Ectodermal cell (in vitro differentiated cells): ENCODE measurements around the gene RABEPK.
"Not testable (repeated sequence)": the region's sequence is repeated elsewhere in the genome, so short reads cannot be mapped to it uniquely, and the experiment has no call there.

ENCODE experiments used
- H3K27ac ChIP-seq: 2 replicates; pipeline ENCODE4 v1.7.0; 2013; ENCODE audit warnings: mild to moderate bottlenecking, low read depth, low read length; ENCODE audit not compliant: insufficient read depth, poor library complexity, severe bottlenecking
- H3K27me3 ChIP-seq: 2 replicates; pipeline ENCODE4 v1.7.0; 2013; ENCODE audit warnings: mild to moderate bottlenecking, low read length; ENCODE audit not compliant: insufficient read depth, control insufficient read depth, poor library complexity, severe bottlenecking
- H3K36me3 ChIP-seq: one replicate; pipeline ENCODE4 v1.7.0; 2013; ENCODE audit warnings: low read length; ENCODE audit not compliant: control insufficient read depth, insufficient read depth
- H3K4me1 ChIP-seq: one replicate; pipeline ENCODE4 v1.7.0; 2013; ENCODE audit warnings: low read length; ENCODE audit not compliant: control insufficient read depth, insufficient read depth
- H3K4me3 ChIP-seq: 2 replicates; pipeline ENCODE4 v1.7.0; 2013; ENCODE audit warnings: low read depth, low read length, control low read depth; ENCODE audit not compliant: insufficient read depth
- H3K9me3 ChIP-seq: 2 replicates; pipeline ENCODE4 v1.7.0; 2013; ENCODE audit warnings: mild to moderate bottlenecking, low read length, moderate library complexity; ENCODE audit not compliant: control insufficient read depth
- WGBS, 2 experiments: methylation state at CpG; one replicate each; pipeline ENCODE4 v1.1.7; 2013; ENCODE audit warnings: missing lambda C conversion rate in 2 of 2; 5-methylcytosine and 5-hydroxymethylcytosine counted together

The RABEPK gene

GRCh38 chr9:125190361-125190801 is 10.0 kb upstream of the RABEPK start:
- 74 to 77% methylated on average over 14 of the region's 14 CpGs for WGBS, 2 experiments
- Histone ChIP-seq H3K4me3 (peak overlapping the region; percentile 82), H3K27ac (peak overlapping the region; percentile 52), H3K36me3 (no peaks in the 10 kb centered on the region), H3K27me3 (no peaks in the 10 kb centered on the region), H3K9me3 (no peaks in the 10 kb centered on the region), H3K4me1 (peaks cover 5% of the 10 kb centered on the region)

- H3K27me3 ChIP-seq, H3K27ac ChIP-seq, H3K9me3 ChIP-seq, H3K36me3 ChIP-seq, H3K4me1 ChIP-seq, H3K4me3 ChIP-seq: not testable (repeated sequence)
- WGBS, 2 experiments: 90 to 93% methylated on average over 5 of the region's 5 CpGs
Measured at GRCh38 chr9:125194466-125194865, 5.9 kb upstream of the RABEPK start.

GRCh38 chr9:125195591-125195990 is 4.8 kb upstream of the RABEPK start:
- not testable (repeated sequence) for H3K4me1 ChIP-seq

GRCh38 chr9:125202846-125203618 is 2.7 kb downstream of the RABEPK start:
- WGBS, 2 experiments: 100% methylated on average over 1 of the region's 1 CpG
- no peaks in the 10 kb centered on the region for H3K36me3 ChIP-seq
- no peaks in the 10 kb centered on the region for H3K9me3 ChIP-seq
- H3K27ac ChIP-seq: no peak overlapping the region
- H3K4me3 ChIP-seq: no peak overlapping the region
- no peaks in the 10 kb centered on the region for H3K4me1 ChIP-seq
- H3K27me3 ChIP-seq: no peaks in the 10 kb centered on the region

More at GRCh38 chr9:125195591-125195990, 4.8 kb upstream of the RABEPK start:
- not testable (repeated sequence) for H3K27me3 ChIP-seq, H3K9me3 ChIP-seq, H3K4me3 ChIP-seq, H3K36me3 ChIP-seq, H3K27ac ChIP-seq
- 100% methylated on average over 1 of the region's 1 CpG; no CpG with 5 or more reads in 1 of the 2 experiments for WGBS, 2 experiments

GRCh38 chr9:125204477-125204876 is 4.1 kb downstream of the RABEPK start:
- Histone ChIP-seq H3K36me3 (no peaks in the 10 kb centered on the region), H3K27ac (no peak overlapping the region)

GRCh38 chr9:125214186-125214585 is 13.8 kb downstream of the RABEPK start:
- Histone ChIP-seq H3K27ac (no peak overlapping the region), H3K4me3 (no peak overlapping the region), H3K9me3 (no peaks in the 10 kb centered on the region), H3K27me3 (no peaks in the 10 kb centered on the region), H3K4me1 (no peaks in the 10 kb centered on the region), H3K36me3 (peaks cover 6% of the 10 kb centered on the region)
- WGBS, 2 experiments: 94% methylated on average over 5 of the region's 5 CpGs

More at GRCh38 chr9:125204477-125204876, 4.1 kb downstream of the RABEPK start:
- Histone ChIP-seq H3K27me3 (no peaks in the 10 kb centered on the region), H3K4me1 (no peaks in the 10 kb centered on the region), H3K9me3 (no peaks in the 10 kb centered on the region), H3K4me3 (no peak overlapping the region)
- WGBS, 2 experiments: 91 to 94% methylated on average over 3 of the region's 3 CpGs

GRCh38 chr9:125218621-125219020 is 18.3 kb downstream of the RABEPK start:
- Histone ChIP-seq H3K4me3 (no peak overlapping the region), H3K4me1 (no peaks in the 10 kb centered on the region), H3K27ac (no peak overlapping the region), H3K36me3 (peaks cover 4% of the 10 kb centered on the region), H3K9me3 (no peaks in the 10 kb centered on the region), H3K27me3 (no peaks in the 10 kb centered on the region)
- whole genome bisulfite sequencing, 2 experiments: 92 to 95% methylated on average over 3 of the region's 3 CpGs

GRCh38 chr9:125224858-125225257 is 24.5 kb downstream of the RABEPK start:
- not testable (repeated sequence) for H3K4me1 ChIP-seq, H3K4me3 ChIP-seq, H3K27ac ChIP-seq, H3K36me3 ChIP-seq, H3K27me3 ChIP-seq, H3K9me3 ChIP-seq

- H3K27ac ChIP-seq: no peak overlapping the region
- no peak overlapping the region for H3K4me3 ChIP-seq
- WGBS, 2 experiments: 95% methylated on average over 6 of the region's 6 CpGs
- no peaks in the 10 kb centered on the region for H3K9me3 ChIP-seq
- H3K4me1 ChIP-seq: no peaks in the 10 kb centered on the region
- no peaks in the 10 kb centered on the region for H3K36me3 ChIP-seq
- H3K27me3 ChIP-seq: no peaks in the 10 kb centered on the region
Measured at GRCh38 chr9:125227761-125228160, 27.4 kb downstream of the RABEPK start.

GRCh38 chr9:125233678-125234077 is 33.3 kb downstream of the RABEPK start:
- H3K36me3 ChIP-seq: peaks cover 27% of the 10 kb centered on the region
- no peak overlapping the region for H3K4me3 ChIP-seq
- no peak overlapping the region for H3K27ac ChIP-seq
- 87 to 98% methylated on average over 3 of the region's 3 CpGs for WGBS, 2 experiments
- peaks cover 6% of the 10 kb centered on the region for H3K4me1 ChIP-seq
- H3K27me3 ChIP-seq: no peaks in the 10 kb centered on the region
- H3K9me3 ChIP-seq: no peaks in the 10 kb centered on the region
